ENCODE measurements around the gene CDC14A.
"Not testable (repeated sequence)": the region's sequence is repeated elsewhere in the genome, so short reads cannot be mapped to it uniquely, and the experiment has no call there.

The CDC14A gene

GRCh38 chr1:100404821-100405220 is 52.5 kb downstream of the CDC14A start:
- no peak for DNase-seq (ENCODE audit: low read depth)

GRCh38 chr1:100405902-100406301 is 53.6 kb downstream of the CDC14A start:
- not testable (repeated sequence) for DNase-seq (ENCODE audit: low read depth)

- DNase-seq (ENCODE audit: low read depth), result not testable (repeated sequence)
Observed at GRCh38 chr1:100407390-100407789, 55.1 kb downstream of the CDC14A start.

- no peak for DNase-seq (ENCODE audit: low read depth)
Observed at GRCh38 chr1:100411019-100411418, 58.7 kb downstream of the CDC14A start.

- no peak for DNase-seq (ENCODE audit: low read depth)
Observed at GRCh38 chr1:100411574-100411973, 59.3 kb downstream of the CDC14A start.

- DNase-seq (ENCODE audit: low read depth), result no peak
Observed at GRCh38 chr1:100413035-100413434, 60.7 kb downstream of the CDC14A start.

GRCh38 chr1:100414693-100415497 is 62.6 kb downstream of the CDC14A start:
- no peak for DNase-seq (ENCODE audit: low read depth)

GRCh38 chr1:100415498-100415778 is 63.1 kb downstream of the CDC14A start:
- DNase-seq (ENCODE audit: low read depth), result no peak

GRCh38 chr1:100419072-100419471 is 66.8 kb downstream of the CDC14A start:
- no peak for DNase-seq (ENCODE audit: low read depth)

- no peak for DNase-seq (ENCODE audit: low read depth)
Observed at GRCh38 chr1:100422065-100422464, 69.8 kb downstream of the CDC14A start.

GRCh38 chr1:100423832-100424337 is 71.6 kb downstream of the CDC14A start:
- DNase-seq (ENCODE audit: low read depth), result no peak

GRCh38 chr1:100428160-100428559 is 75.9 kb downstream of the CDC14A start:
- no peak for DNase-seq (ENCODE audit: low read depth)

GRCh38 chr1:100430325-100430756 is 78.0 kb downstream of the CDC14A start:
- DNase-seq (ENCODE audit: low read depth), result no peak

- DNase-seq (ENCODE audit: low read depth), result no peak
Observed at GRCh38 chr1:100431954-100432353, 79.6 kb downstream of the CDC14A start.

- DNase-seq (ENCODE audit: low read depth), result no peak
Observed at GRCh38 chr1:100433563-100433962, 81.3 kb downstream of the CDC14A start.

GRCh38 chr1:100434831-100435230 is 82.5 kb downstream of the CDC14A start:
- DNase-seq (ENCODE audit: low read depth), result no peak

- no peak for DNase-seq (ENCODE audit: low read depth)
Observed at GRCh38 chr1:100438375-100438774, 86.1 kb downstream of the CDC14A start.

GRCh38 chr1:100438789-100439188 is 86.5 kb downstream of the CDC14A start:
- DNase-seq (ENCODE audit: low read depth), result no peak

- DNase-seq (ENCODE audit: low read depth), result no peak
Observed at GRCh38 chr1:100440075-100440809, 87.9 kb downstream of the CDC14A start.

GRCh38 chr1:100441146-100441545 is 88.8 kb downstream of the CDC14A start:
- DNase-seq (ENCODE audit: low read depth), result no peak

- no peak for DNase-seq (ENCODE audit: low read depth)
Observed at GRCh38 chr1:100441651-100442050, 89.3 kb downstream of the CDC14A start.

GRCh38 chr1:100443811-100444571 is 91.7 kb downstream of the CDC14A start:
- no peak for DNase-seq (ENCODE audit: low read depth)

GRCh38 chr1:100445565-100445964 is 93.3 kb downstream of the CDC14A start:
- no peak for DNase-seq (ENCODE audit: low read depth)

Data from CMK (cell line).